ENCODE results near the gene NOD1. TPM values are rescaled to one million over a fixed set of nuclear protein-coding genes. Genes with fewer than 3 reads are reported as not detected.
"Not testable (repeated sequence)": the region's sequence is repeated elsewhere in the genome, so short reads cannot be mapped to it uniquely, and the experiment has no call there.

The NOD1 gene
- 10 to 100 TPM; 12.4 to 18.3 (median 15.6) TPM for total RNA-seq

DNA sequence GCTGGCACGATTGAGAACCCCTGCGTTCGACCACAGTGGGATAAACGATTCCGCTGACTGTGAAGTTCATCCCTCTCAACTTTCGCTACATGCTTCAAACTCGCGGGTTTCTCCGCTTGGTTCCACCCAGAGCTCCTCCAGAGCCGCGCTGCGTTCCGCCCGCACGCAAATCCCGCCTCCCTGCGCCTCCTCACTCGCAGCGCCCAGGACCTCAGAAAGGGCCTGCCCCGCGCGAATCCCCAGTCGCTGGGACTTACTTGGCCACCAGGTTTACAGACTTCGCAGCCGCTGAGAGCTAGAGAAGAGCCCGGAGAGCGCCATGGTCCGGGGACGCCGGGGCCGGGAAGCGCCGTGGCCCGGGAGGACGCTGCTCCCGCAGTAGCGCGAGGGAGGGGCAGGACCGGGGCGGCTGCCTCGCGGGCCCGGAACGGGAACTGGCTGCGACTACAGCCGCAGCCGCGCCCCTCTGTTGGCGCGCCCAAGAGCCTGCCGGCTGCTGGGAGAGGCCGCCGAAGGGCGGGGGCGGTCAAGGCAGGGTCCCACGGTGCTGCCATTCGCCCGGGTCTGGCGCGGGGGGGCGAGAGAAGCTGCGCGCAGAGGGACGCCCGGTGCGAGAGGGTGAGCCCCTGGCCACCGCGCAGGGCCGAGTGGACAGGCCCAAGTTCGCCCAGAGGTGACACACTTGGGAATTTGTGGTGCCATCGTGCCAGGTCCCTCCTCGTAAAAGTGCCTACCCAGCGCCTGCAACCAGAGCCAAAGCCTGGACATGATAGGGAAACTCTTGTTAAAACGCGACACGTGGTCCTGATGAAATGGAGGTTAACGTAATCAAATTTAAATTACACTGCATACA is at the start of gene NOD1:
NOD1 (minus strand) TSS at position 436 of the 853 bp plus-strand sequence. CDS start 21,863 bp downstream, outside the sequence.
- Histone ChIP-seq H3K27me3 (no peaks in the 10 kb centered on the region), H3K4me1 (peaks cover 0 to 40% (median 27%) of the 10 kb centered on the region in 4 donors), H3K27ac (peak within 1 kb of the TSS; percentile 91 to 96 (median 94)), H3K36me3 (no peaks in the 10 kb centered on the region), H3K4me3 (peak within 1 kb of the TSS; percentile 61 to 87 (median 74)), H3K9me3 (no peaks in the 10 kb centered on the region)
- TF ChIP-seq POLR2A (IDR thresholded peaks at IDR 0.05): peak; percentile 90
- TF ChIP-seq, protein P1, sequence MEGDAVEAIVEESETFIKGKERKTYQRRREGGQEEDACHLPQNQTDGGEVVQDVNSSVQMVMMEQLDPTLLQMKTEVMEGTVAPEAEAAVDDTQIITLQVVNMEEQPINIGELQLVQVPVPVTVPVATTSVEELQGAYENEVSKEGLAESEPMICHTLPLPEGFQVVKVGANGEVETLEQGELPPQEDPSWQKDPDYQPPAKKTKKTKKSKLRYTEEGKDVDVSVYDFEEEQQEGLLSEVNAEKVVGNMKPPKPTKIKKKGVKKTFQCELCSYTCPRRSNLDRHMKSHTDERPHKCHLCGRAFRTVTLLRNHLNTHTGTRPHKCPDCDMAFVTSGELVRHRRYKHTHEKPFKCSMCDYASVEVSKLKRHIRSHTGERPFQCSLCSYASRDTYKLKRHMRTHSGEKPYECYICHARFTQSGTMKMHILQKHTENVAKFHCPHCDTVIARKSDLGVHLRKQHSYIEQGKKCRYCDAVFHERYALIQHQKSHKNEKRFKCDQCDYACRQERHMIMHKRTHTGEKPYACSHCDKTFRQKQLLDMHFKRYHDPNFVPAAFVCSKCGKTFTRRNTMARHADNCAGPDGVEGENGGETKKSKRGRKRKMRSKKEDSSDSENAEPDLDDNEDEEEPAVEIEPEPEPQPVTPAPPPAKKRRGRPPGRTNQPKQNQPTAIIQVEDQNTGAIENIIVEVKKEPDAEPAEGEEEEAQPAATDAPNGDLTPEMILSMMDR (IDR thresholded peaks at IDR 0.05): peak in 2 of 5 experiments; percentile 21 to 22
- TF ChIP-seq EP300 (IDR thresholded peaks at IDR 0.05; ENCODE audit: low read depth): no peak
- peak; percentile 67 to 88 (median 85) for TF ChIP-seq POLR2AphosphoS5 (IDR thresholded peaks at IDR 0.05)
- WGBS, 2 donors (ENCODE audit: low coverage in 1 of 2): 0% methylated on average over 4 to 48 of the region's 77 CpGs
- in situ Hi-C loops (cut with MboI; ENCODE audit: low pct_ligation_motif_present in 1 of 4, low pct_unique_long_range_greater_than_20kb in 1 of 4, low sequenced_read_pairs in 3 of 4): no loop called here
- DNase-seq: peak; percentile 88
- intact Hi-C loops (cut with DNase I; ENCODE audit: low total_unique reads): no loop called here

DNA sequence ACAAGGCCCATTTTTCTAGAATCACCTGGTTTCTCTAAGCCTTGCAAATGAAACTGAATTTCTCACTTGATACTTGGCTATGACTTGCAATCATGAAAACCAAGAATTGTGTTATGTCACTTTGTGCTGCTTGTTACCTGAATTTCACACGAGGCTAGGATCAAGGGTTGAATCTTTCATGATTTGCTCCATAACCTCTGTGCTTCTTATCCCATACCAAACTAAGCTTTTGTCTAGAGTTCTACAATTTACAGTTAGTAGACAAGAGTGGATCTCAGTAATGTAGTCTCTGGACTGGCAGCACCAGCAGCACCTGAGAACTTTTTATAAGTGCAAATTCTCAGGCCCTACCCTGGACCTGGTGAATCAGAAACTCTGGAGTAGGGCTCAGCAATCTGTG is 48.7 kb upstream of the NOD1 start:
- in situ Hi-C loops (cut with MboI; ENCODE audit: low pct_ligation_motif_present in 1 of 4, low pct_unique_long_range_greater_than_20kb in 1 of 4, low sequenced_read_pairs in 3 of 4); H3K36me3 ChIP-seq; DNase-seq; H3K9me3 ChIP-seq; H3K27ac ChIP-seq; H3K4me3 ChIP-seq; H3K27me3 ChIP-seq; intact Hi-C loops (cut with DNase I; ENCODE audit: low total_unique reads): not testable (repeated sequence)
- H3K4me1 ChIP-seq: peaks cover 0 to 23% (median 15%) of the 10 kb centered on the region in 4 donors
- WGBS, 2 donors (ENCODE audit: low coverage in 1 of 2): 45 to 58% methylated on average over 1 of the region's 1 CpG

- TF ChIP-seq EP300 (IDR thresholded peaks at IDR 0.05; ENCODE audit: low read depth): no peak
- TF ChIP-seq, protein P1 (IDR thresholded peaks at IDR 0.05): no peak
- no peak for TF ChIP-seq POLR2AphosphoS5 (IDR thresholded peaks at IDR 0.05)
- no peak for TF ChIP-seq POLR2A (IDR thresholded peaks at IDR 0.05)
- Histone ChIP-seq H3K4me3 (no peak overlapping the region), H3K4me1 (peaks cover 0 to 33% (median 23%) of the 10 kb centered on the region in 4 donors), H3K27me3 (no peaks in the 10 kb centered on the region), H3K36me3 (no peaks in the 10 kb centered on the region), H3K27ac (no peak overlapping the region), H3K9me3 (no peaks in the 10 kb centered on the region)
- in situ Hi-C loops (cut with MboI; ENCODE audit: low pct_ligation_motif_present in 1 of 4, low pct_unique_long_range_greater_than_20kb in 1 of 4, low sequenced_read_pairs in 3 of 4): no loop called here
- WGBS, 2 donors (ENCODE audit: low coverage in 1 of 2): 95% methylated on average over 4 of the region's 4 CpGs; no CpG with 5 or more reads in 1 of the 2 donors
- no peak for DNase-seq
- intact Hi-C loops (cut with DNase I; ENCODE audit: low total_unique reads): no loop called here
Measured at GRCh38 chr7:30526163-30526562, 47.6 kb upstream of the NOD1 start.

DNA sequence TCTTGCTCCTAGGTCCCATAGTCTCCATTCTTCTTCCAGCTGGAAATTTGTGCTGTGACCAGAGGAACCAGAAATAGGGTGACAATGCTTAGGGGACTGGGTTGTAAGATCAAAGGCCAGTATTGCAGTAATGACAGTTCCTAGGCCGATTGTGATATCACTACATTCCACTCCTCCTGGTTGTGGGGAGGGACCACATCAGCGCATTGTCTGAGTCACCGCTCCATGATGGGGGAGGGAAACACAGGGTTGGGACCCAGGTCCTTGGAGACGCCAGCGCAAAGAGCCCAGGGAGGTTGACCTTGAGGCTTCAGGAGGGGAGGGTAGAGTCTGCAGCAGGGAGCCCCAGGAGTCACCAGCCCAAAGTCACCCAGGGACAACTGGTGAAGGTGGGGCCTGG is 46.8 kb upstream of the NOD1 start:
- intact Hi-C loops (cut with DNase I; ENCODE audit: low total_unique reads) (no loop called here), in situ Hi-C loops (cut with MboI; ENCODE audit: low pct_ligation_motif_present in 1 of 4, low pct_unique_long_range_greater_than_20kb in 1 of 4, low sequenced_read_pairs in 3 of 4) (no loop called here)
- H3K4me3 ChIP-seq: no peak overlapping the region
- no peaks in the 10 kb centered on the region for H3K36me3 ChIP-seq
- no peaks in the 10 kb centered on the region for H3K9me3 ChIP-seq
- TF ChIP-seq, protein P1 (IDR thresholded peaks at IDR 0.05): no peak
- TF ChIP-seq EP300 (IDR thresholded peaks at IDR 0.05; ENCODE audit: low read depth): no peak
- no peak for TF ChIP-seq POLR2AphosphoS5 (IDR thresholded peaks at IDR 0.05)
- TF ChIP-seq POLR2A (IDR thresholded peaks at IDR 0.05): no peak
- peaks cover 0 to 40% (median 28%) of the 10 kb centered on the region in 4 donors for H3K4me1 ChIP-seq
- 100% methylated on average over 4 of the region's 5 CpGs; no CpG with 5 or more reads in 1 of the 2 donors for WGBS, 2 donors (ENCODE audit: low coverage in 1 of 2)
- H3K27ac ChIP-seq: no peak overlapping the region
- DNase-seq: no peak
- no peaks in the 10 kb centered on the region for H3K27me3 ChIP-seq

All from transverse colon (tissue), 4 donors.